Left lung (tissue), 14 donors: ENCODE data around the gene BPIFB6. TPM values are rescaled to one million over a fixed set of nuclear protein-coding genes. Genes with fewer than 3 reads are reported as not detected.

ENCODE experiments used
- ATAC-seq: fragments of 200-7000 bp; cut with Tn5 transposase; one replicate; pipeline ENCODE4 v1.9.1; 2020; ENCODE audit warnings: moderate library complexity
- DNase-seq, 4 donors: peaks; one replicate each; pipeline ENCODE4 v3.0.0-alpha.2; 2013 to 2020
- H3K27ac ChIP-seq, 2 donors: fragments of 200-600 bp; sonication (generic) in 1 of 2; one replicate each; pipeline versions ENCODE4 v1.5.0 to v1.8.0; 2020 to 2021
- H3K27me3 ChIP-seq, 2 donors: fragments of 200-600 bp; sonication (generic) in 1 of 2; one replicate each; pipeline versions ENCODE4 v1.5.0 to v1.8.0; 2020 to 2021
- H3K36me3 ChIP-seq, 2 donors: fragments of 200-600 bp; sonication (generic) in 1 of 2; one replicate each; pipeline versions ENCODE4 v1.5.0 to v1.8.0; 2020 to 2021
- H3K4me1 ChIP-seq, 2 donors: fragments of 200-600 bp; one replicate each; pipeline ENCODE4 v1.8.0; 2021
- H3K4me3 ChIP-seq, 2 donors: fragments of 200-600 bp; sonication (generic) in 1 of 2; one replicate each; pipeline versions ENCODE4 v1.5.0 to v1.8.0; 2020 to 2021; ENCODE audit warnings: mild to moderate bottlenecking in 1 of 2
- H3K9me3 ChIP-seq, 2 donors: fragments of 200-600 bp; sonication (generic) in 1 of 2; one replicate each; pipeline versions ENCODE4 v1.5.0 to v1.8.0; 2020 to 2021
- CTCF ChIP-seq, 2 donors: fragments of 200-600 bp; sonication (generic) in 1 of 2; IDR thresholded peaks; one replicate each; pipeline versions ENCODE4 v1.5.0 to v1.8.0; 2021; ENCODE audit warnings: antibody characterized with exemption in 2 of 2
- intact Hi-C, 2 donors: fragments of 100-400 bp; cut with DNase I; formaldehyde crosslinking; loops; one replicate each; pipeline versions ENCODE4 v1.11.2 to v1.14.2; 2022
- long read RNA-seq, 12 donors: library from polyadenylated mRNA in 2 of 12; unstranded in 2 of 12; transcript quantifications; one replicate each; pipeline ENCODE4 v2.0.0 and lab custom pipeline, GENCODE V29; 2019 to 2026
- polyA plus RNA-seq, 6 donors: library from polyadenylated mRNA; unstranded; fragments of 120-200 nt; gene quantifications; one replicate each; pipeline ENCODE4 v1.2.1, GENCODE V29; 2013; ENCODE audit not compliant: insufficient read length in 6 of 6
- total RNA-seq, 2 donors: library from RNA; stranded (reverse); fragmentation: NEBNext Ultra II Directional; extraction: Animal tissue kit (Norgen Biotek cat#: 25700); gene quantifications; one replicate each; pipeline ENCODE4 v1.2.1, GENCODE V29; 2021
- donor health status: DM: no; HTN: yes; CAD: no.
- donor health status: DM: no; HTN: no; CAD: no.

BPIFB6 gene, protein sequence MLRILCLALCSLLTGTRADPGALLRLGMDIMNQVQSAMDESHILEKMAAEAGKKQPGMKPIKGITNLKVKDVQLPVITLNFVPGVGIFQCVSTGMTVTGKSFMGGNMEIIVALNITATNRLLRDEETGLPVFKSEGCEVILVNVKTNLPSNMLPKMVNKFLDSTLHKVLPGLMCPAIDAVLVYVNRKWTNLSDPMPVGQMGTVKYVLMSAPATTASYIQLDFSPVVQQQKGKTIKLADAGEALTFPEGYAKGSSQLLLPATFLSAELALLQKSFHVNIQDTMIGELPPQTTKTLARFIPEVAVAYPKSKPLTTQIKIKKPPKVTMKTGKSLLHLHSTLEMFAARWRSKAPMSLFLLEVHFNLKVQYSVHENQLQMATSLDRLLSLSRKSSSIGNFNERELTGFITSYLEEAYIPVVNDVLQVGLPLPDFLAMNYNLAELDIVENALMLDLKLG
- not detected for total RNA-seq
- polyA plus RNA-seq = not detected
- long read RNA-seq, donor 1 = 0 reads
- long read RNA-seq, donor 2 = 0 reads
- long read RNA-seq, donor 3 = 0 reads
- long read RNA-seq, donor 4 = 0 reads
- long read RNA-seq, donor 5 = 0 reads
- long read RNA-seq, donor 6 = 0 reads
- long read RNA-seq, donor 7 = 0 reads
- long read RNA-seq, donor 8 = 0 reads
- long read RNA-seq, donor 9 = 0 reads
- long read RNA-seq, donor 10 = 0 reads
- long read RNA-seq, donor 11 = 0 reads
- long read RNA-seq, donor 12 = 0 reads

DNA sequence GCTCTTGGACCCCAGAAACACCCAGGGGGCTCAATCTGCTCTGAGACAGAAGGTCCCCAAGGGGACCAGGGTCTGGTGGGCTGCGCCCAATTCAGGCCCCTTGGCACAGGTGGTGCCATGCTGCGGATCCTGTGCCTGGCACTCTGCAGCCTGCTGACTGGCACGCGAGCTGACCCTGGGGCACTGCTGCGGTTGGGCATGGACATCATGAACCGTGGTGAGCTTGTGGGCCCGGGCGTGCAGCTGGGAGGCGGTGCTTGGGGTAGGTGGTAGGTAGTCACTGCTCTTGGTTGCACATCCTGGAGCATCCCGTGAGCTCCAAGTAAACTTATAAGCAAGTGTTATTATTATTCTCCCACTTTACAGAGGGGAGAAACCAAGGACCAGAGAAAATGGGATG lies at the start of gene BPIFB6:
Gene BPIFB6 (plus strand): TSS at position 118 of the 400 bp plus-strand sequence. CDS start 0 bp downstream, at position 118.
- Histone ChIP-seq H3K4me1 (no peaks in the 10 kb centered on the region), H3K36me3 (no peaks in the 10 kb centered on the region), H3K9me3 (no peaks in the 10 kb centered on the region), H3K4me3 (no peak within 1 kb of the TSS), H3K27me3 (peaks cover 0 to 18% of the 10 kb centered on the region in 2 donors), H3K27ac (no peak within 1 kb of the TSS)
- ATAC-seq (no peak), DNase-seq (no peak)
- TF ChIP-seq CTCF (IDR thresholded peaks at IDR 0.05) = no peak
- intact Hi-C loops = no loop called here

DNA sequence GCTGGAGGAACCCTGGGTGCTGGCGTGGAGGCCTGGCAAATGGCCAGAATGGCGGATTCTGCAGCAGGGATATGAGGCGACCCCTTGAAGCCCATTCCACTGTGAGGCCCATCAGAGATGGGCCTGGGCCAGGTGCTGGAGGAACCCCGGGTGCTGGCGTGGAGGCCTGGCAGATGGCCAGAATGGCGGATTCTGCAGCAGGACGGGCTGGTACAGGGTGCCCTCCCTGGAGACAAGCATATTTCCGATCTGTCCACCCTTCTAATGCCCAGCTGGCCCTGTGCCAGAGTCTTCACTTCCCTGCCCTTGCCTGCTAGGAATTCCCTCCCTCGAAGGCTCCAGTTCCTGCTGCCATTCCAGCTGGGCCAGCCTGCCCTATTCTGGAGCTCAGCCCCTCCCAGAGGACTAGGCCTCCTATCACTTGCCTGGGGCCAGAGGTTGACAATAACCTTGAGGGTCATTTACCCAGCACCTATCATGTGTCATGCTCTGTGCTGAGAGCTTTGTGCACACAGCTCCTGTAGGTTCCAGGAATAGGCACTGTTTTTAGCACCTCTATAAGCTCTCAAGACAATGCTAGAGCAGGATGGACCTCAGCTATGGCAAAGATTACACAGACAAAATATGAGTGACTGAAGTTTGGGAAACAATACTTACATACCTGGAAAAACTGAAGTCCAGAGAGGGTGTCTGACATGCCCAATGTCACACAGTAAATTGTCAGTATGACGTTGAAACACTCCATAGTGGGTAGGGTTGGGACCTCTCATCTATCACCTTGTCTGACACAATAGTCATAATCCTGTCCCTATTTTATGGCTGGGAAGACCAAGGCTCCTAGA lies 48.6 kb upstream of the BPIFB6 start:
- intact Hi-C loops = no loop called here
- H3K27ac ChIP-seq = no peak overlapping the region
- no peak overlapping the region for H3K4me3 ChIP-seq
- H3K27me3 ChIP-seq = no peaks in the 10 kb centered on the region
- DNase-seq = no peak
- no peaks in the 10 kb centered on the region for H3K36me3 ChIP-seq
- no peak for ATAC-seq
- no peak for TF ChIP-seq CTCF (IDR thresholded peaks at IDR 0.05)
- H3K9me3 ChIP-seq = no peaks in the 10 kb centered on the region
- H3K4me1 ChIP-seq = no peaks in the 10 kb centered on the region

DNA sequence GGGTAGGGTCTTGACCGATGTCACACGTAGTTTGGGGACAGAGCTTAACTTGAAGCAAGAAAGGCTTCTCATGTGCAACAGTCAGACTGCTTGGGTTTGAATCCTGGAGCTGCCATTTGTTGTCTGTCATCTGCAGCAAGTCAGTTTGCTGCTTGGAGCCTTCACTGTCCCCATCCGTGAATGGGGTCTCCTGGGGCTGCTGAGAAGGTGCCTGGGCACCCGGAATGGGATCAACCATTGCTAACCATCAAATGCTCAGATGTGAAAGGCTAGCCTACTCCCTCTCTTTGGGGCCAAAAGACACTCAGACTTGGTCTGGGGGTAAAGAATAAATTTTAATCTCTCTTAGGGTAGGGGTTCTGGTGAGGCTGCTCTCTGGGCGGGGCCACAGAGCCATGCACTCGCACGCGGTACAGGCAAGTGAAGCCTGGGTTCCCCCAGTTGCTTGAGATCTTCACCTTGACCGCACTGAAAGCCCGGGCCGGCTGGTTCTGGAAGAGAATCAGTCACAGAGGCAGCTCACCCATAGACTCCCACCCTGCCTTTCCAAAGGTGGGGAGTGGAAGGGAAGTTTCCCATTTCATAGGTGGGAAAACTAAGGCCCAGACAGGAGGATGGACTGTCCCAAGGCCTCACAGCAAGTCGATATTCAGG lies 47.9 kb upstream of the BPIFB6 start:
- H3K27ac ChIP-seq = no peak overlapping the region
- H3K4me3 ChIP-seq = no peak overlapping the region
- no peaks in the 10 kb centered on the region for H3K4me1 ChIP-seq
- H3K36me3 ChIP-seq = no peaks in the 10 kb centered on the region
- ATAC-seq = no peak
- H3K27me3 ChIP-seq = no peaks in the 10 kb centered on the region
- no peak for TF ChIP-seq CTCF (IDR thresholded peaks at IDR 0.05)
- no peak for DNase-seq
- H3K9me3 ChIP-seq = no peaks in the 10 kb centered on the region
- intact Hi-C loops = no loop called here

DNA sequence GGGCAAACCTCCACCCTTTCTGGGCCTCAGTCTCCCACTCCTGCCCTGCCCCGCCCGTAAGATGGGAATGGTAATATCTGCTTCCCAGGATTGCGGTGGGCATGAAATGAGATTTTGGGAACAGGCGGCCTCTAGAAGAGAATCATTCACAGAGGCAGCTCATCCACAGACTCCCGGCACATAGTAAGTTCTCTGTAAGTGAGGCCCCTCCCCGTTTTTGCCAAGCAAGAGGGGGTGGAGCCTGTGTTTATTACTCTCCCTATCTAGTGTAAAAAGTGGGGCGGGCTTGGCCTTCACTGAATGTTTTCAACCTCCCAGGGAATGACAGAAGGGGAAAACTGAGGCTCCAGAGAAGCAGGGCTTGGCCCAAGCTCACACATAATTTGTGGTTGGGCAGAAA lies 47.3 kb upstream of the BPIFB6 start:
- intact Hi-C loops = no loop called here
- H3K27ac ChIP-seq = no peak overlapping the region
- no peaks in the 10 kb centered on the region for H3K4me1 ChIP-seq
- TF ChIP-seq CTCF (IDR thresholded peaks at IDR 0.05) = no peak
- no peaks in the 10 kb centered on the region for H3K9me3 ChIP-seq
- no peaks in the 10 kb centered on the region for H3K36me3 ChIP-seq
- no peak overlapping the region for H3K4me3 ChIP-seq
- DNase-seq (no peak), ATAC-seq (no peak)
- no peaks in the 10 kb centered on the region for H3K27me3 ChIP-seq
